GM18867 (cell line): Measurements from ENCODE around the gene KLHL30.

Source experiments
- ATAC-seq: cut with Tn5 transposase; IDR thresholded peaks from one replicate; pipeline ENCODE4 v1.9.1; 2021; ENCODE audit warnings: mild to moderate bottlenecking, moderate library complexity; ENCODE audit not compliant: unreplicated experiment

Gene KLHL30

GRCh38 chr2:238117199-238118154, 21.0 kb upstream of the KLHL30 start:
- ATAC-seq = no peak

- no peak for ATAC-seq
Observed at GRCh38 chr2:238119756-238120462, 18.6 kb upstream of the KLHL30 start.

GRCh38 chr2:238120463-238121298, 17.8 kb upstream of the KLHL30 start:
- no peak for ATAC-seq

GRCh38 chr2:238121511-238122286, 16.8 kb upstream of the KLHL30 start:
- no peak for ATAC-seq

GRCh38 chr2:238122287-238123217, 15.9 kb upstream of the KLHL30 start:
- no peak for ATAC-seq

GRCh38 chr2:238123218-238123971, 15.1 kb upstream of the KLHL30 start:
- no peak for ATAC-seq

GRCh38 chr2:238123991-238124470, 14.4 kb upstream of the KLHL30 start:
- no peak for ATAC-seq

- no peak for ATAC-seq
Observed at GRCh38 chr2:238124488-238125126, 13.9 kb upstream of the KLHL30 start.

GRCh38 chr2:238125127-238125885, 13.2 kb upstream of the KLHL30 start:
- ATAC-seq = no peak

GRCh38 chr2:238126338-238126737, 12.1 kb upstream of the KLHL30 start:
- no peak for ATAC-seq

- ATAC-seq = no peak
Observed at GRCh38 chr2:238126775-238127164, 11.7 kb upstream of the KLHL30 start.

GRCh38 chr2:238127165-238128060, 11.1 kb upstream of the KLHL30 start:
- ATAC-seq = no peak

GRCh38 chr2:238128061-238128440, 10.4 kb upstream of the KLHL30 start:
- ATAC-seq = no peak

- no peak for ATAC-seq
Observed at GRCh38 chr2:238128534-238129001, 9.9 kb upstream of the KLHL30 start.

GRCh38 chr2:238129166-238130010, 9.1 kb upstream of the KLHL30 start:
- no peak for ATAC-seq
